ENCODE data around the gene RPH3AL.
"Not testable (repeated sequence)": the region's sequence is repeated elsewhere in the genome, so short reads cannot be mapped to it uniquely, and the experiment has no call there.

Gene RPH3AL

DNA sequence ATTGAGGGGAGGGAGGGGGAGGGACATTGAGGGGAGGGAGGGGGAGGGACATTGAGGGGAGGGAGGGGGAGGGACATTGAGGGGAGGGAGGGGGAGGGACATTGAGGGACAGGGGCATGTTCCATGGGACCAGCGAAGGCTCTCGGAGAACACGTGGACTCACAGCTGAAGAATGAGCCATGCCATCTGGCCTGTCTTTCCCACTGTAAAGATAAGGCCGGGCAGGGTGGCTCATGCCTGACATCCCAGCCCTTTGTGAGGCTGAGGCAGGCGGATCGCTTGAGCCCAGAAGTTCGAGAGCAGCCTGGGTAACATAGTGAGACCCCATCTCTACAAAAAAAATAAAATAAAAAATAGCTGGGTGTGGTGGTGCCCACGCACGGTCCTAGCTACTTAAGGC lies 32.5 kb downstream of the RPH3AL start:
- DNase-seq (ENCODE audit: low read depth in 2 of 2), result no peak

DNA sequence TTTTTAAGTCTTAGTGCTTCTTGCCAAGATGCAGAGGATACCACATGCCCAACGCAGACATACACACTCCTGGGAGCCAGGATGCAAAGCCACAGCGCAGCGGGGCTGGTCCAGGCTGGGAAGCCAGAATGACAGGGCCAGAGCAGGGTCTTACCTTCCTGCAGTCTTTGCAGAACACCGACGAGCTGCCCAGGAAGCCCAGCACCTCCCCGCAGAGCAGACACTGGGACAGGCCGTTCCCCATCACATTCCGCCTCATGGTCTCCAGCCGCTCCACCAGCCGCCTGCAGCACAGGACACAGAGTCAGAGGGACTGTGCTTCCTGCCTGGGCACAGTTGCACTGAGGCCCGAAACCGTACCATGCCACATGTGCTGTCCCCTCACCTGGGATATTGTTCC lies 33.3 kb downstream of the RPH3AL start:
- no peak for DNase-seq (ENCODE audit: low read depth in 2 of 2)

DNA sequence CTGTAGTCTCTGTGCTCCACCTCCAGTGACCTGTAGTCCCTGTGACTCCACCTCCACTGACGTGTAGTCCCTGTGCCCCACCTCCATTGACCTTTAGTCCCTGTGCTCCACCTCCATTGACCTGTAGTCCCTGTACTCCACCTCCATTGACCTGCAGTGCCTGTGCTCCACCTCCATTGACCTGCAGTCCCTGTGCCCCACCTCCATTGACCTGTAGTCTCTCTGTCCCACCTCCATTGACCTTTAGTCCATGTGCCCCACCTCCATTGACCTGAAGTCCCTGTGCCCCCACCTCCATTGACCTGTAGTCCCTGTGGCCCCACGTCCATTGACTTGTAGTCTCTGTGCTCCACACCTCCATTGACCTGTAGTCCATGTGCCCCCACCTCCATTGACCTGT lies 35.5 kb downstream of the RPH3AL start:
- DNase-seq (ENCODE audit: low read depth in 2 of 2), result not testable (repeated sequence)

DNA sequence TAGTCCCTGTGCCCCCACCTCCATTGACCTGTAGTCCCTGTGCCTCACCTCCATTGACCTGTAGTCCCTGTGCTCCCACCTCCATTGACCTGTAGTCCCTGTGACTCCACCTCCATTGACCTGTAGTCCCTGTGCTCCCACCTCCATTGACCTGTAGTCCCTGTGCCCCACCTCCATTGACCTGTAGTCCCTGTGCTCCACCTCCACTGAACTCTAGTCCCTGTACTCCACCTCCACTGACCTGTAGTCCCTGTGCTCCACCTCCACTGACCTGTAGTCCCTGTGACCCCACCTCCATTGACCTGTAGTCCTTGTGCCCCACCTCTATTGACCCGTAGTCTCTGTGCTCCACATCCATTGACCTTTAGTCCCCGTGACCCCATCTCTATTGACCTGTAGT lies 37.2 kb downstream of the RPH3AL start:
- not testable (repeated sequence) for DNase-seq (ENCODE audit: low read depth in 2 of 2)

DNA sequence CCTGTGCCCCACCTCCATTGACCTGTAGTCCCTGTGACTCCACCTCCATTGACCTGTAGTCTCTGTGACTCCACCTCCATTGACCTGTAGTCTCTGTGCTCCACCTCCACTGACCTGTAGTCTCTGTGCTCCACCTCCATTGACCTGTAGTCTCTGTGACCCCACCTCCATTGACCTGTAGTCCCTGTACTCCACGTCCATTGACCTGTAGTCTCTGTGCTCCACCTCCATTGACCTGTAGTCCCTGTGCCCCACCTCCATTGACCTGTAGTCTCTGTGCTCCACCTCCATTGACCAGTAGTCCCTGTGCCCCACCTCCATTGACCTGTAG lies 38.0 kb downstream of the RPH3AL start:
- not testable (repeated sequence) for DNase-seq (ENCODE audit: low read depth in 2 of 2)

GRCh38 chr17:313911-314613 lies 38.5 kb downstream of the RPH3AL start:
- DNase-seq (ENCODE audit: low read depth in 2 of 2), result no peak

GRCh38 chr17:313231-313630 lies 39.4 kb downstream of the RPH3AL start:
- DNase-seq (ENCODE audit: low read depth in 2 of 2), result no peak

DNA sequence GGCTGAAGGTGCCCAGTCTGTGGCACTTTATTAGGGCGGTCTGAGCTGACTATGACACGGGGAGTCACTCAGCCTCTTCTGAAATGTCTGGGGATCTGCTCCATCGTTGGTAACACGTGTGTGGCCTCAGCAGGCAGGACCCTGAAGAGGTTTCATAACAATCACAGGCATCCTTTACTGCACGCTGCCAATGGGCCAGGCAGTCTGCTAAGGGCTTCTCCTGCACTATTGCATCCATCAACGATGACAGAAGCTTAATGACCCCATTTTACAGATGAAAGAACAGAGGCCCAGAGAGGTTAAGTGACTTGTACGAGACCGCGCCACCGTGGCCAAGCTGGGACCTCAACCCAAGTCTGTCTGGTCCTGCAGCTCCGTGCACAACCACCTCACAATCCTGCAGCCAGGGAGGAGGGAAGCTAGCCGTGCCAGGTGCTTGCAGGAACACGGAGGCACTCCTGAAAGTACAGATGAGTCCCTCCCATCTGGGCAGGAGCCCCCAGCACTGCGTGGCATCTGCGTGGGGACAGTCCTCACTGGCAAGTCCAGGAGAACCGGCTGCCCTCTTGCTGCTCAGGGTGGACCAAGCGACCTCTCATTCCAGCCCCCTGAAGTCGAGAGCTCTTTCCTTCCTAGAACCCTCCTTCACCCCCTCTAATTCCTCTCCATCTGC lies 40.0 kb downstream of the RPH3AL start:
- DNase-seq (ENCODE audit: low read depth in 2 of 2), result no peak

DNA sequence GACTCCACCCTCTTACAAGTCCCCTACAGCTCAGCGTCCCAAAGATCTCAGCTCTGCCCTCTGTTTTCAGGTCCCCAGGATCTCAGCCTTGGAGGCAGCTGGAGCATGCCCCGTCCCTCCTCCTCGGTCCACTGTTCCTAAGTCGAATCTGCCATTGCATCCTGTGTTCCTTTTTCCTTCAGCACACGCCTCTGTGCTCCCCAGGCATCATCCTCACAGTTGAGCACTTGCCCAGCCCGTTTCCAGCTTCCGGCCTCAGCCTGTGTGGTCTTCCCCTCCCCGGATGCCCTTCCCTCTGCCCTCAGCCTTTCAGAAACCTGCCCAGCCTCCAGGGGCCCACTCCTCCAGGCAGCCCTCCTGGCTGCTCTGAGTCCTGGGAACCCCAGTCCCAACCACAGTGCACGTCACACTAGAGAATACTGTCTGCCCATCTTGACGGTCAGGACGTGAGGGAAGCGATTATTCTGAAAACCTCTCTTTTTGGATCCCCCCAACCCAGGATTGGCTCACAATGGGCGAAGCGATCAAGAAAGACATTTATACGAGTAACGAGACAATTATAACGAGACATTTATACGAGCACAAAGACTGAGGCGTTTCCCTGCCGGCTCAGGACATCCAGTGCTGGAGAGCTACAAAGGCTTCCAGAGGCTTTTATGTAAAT lies 41.4 kb downstream of the RPH3AL start:
- no peak for DNase-seq (ENCODE audit: low read depth in 2 of 2)

DNA sequence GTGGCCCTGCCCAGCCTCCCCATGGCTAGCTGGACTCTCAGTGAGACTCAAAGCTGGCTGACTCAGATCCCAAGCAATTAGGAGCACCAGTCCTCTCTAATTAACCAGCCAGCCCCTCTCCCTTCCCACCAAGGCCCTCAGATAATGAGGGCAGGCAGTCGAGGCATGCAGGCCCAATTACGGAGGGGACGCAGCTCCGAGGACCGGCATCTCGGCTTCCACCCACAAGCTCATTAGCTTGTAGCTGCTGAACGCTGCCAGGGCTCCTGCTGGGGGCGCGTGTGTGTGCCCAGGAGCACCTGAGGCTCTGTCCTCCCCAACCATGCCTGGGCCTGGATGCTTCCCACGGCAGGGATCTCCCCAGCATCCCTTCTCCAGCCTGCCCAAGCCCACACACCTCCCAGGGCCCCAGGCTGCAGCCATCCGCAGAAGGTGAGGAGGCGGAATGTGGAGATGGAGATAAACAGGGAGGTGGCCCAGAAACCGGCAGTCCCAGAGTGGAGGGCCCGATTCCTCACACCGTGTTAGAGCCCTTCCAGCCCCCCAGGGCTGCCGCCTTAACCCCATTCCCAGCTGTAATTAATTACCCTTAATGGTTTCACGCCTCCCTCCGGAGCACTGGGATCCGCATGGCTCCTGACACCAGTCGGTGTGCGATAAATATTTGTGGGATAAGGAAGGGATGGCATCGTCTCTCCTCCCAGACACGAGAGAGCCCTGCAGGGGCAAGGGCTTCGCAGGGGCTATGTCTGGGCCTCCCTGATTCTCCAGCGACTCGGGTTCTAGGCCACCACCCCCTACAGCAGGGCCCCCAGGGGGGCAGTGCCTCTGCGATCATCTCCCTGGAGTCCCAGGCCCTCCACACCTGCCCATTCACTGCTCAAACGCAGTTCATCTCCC lies 42.2 kb downstream of the RPH3AL start:
- no peak for DNase-seq (ENCODE audit: low read depth in 2 of 2)

GRCh38 chr17:309361-309888 lies 43.2 kb downstream of the RPH3AL start:
- no peak for DNase-seq (ENCODE audit: low read depth in 2 of 2)

DNA sequence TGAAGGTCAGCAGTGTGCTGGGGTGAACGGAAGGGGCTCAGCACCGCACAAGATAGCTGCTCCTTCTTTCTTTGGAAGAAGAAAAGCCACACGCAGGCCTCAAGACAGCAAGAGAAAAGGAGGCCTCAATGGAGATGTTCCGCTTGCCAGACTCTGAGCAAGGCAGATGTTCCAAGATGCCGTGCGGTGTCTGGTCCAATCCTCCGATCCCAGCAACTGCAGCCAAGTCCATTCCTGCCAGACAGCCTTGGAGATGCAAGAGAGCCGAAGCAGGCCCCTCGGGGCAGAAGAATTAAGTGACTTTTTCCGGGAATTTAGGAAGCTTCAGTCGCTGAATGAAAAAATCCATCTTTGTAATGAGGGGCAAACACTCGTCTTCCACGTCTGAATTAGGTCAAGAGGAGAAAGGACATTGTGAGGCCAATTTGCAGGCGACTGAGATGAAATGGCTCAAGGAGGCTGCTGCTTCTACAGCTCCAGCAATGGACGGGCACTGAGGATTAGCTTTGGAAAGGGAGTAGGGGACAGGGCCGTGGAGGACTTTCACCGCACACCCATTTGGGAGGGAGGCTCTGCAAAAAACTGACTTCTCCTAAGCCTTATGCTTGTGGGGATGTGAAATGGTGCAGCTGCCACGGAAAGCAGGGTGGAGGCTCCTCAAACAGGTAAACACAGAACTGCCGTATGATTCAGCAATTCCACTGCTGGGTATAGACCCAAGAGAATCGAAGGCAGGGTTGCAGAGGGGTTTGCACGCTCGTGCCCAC lies 44.7 kb downstream of the RPH3AL start:
- no peak for DNase-seq (ENCODE audit: low read depth in 2 of 2)

- DNase-seq (ENCODE audit: low read depth in 2 of 2), result no peak
These were observed 45.3 kb downstream of the RPH3AL start for GRCh38 chr17:307295-307691.

GRCh38 chr17:306536-307294 lies 45.9 kb downstream of the RPH3AL start:
- no peak for DNase-seq (ENCODE audit: low read depth in 2 of 2)

DNA sequence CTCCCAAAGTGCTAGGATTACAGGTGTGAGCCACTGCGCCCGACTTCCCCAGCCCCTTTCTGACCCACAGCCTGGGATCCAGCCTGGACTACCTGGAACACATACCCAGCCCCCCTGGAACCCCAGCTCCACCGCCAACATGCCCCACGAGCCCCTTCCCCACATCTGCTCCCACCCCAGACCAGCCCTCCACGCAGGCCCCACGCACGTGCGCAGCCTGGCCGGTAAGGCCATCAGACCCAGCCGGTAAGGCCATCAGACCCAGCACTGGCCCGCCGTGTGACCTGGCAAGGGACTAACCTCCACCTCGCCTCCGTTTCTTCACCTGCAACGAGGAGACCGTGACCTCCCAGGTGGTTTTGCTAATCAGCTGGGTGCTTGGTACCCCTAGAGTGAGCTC lies 46.5 kb downstream of the RPH3AL start:
- no peak for DNase-seq (ENCODE audit: low read depth in 2 of 2)

GRCh38 chr17:305090-305976 lies 47.3 kb downstream of the RPH3AL start:
- DNase-seq (ENCODE audit: low read depth in 2 of 2), result no peak

GRCh38 chr17:304461-304860 lies 48.1 kb downstream of the RPH3AL start:
- DNase-seq (ENCODE audit: low read depth in 2 of 2), result no peak

GRCh38 chr17:303168-303567 lies 49.4 kb downstream of the RPH3AL start:
- no peak for DNase-seq (ENCODE audit: low read depth in 2 of 2)

DNA sequence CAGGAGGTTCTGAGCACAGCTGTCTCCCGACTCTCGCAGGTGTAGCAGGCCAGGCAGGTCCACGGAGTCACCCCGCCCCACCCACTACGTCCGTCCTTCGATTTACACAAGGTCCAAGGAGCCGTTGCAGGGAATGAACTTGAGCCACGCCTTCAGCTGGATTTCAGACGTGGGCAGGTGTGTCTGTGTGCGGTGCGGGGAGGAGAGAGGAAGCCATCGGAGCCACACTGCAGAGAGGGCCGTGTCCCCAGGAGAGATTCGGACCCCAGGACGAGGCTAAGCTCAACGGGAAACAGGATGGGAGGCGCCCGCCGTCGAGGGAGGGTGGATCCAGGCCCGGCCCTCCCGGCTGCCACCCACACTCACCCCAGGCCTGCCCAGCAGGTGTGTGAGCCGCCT lies 50.3 kb downstream of the RPH3AL start:
- no peak for DNase-seq (ENCODE audit: low read depth in 2 of 2)
